Body of pancreas (tissue), 4 donors: ENCODE results near the gene THEMIS.

Experiments
- CTCF ChIP-seq, 7 experiments: fragments of 450-650 bp in 4 of 7; fragments of 200-600 bp in 3 of 7; sonication (generic) in 3 of 7; IDR thresholded peaks; one replicate each; pipeline ENCODE4 v1.5.1; 2016 to 2019; ENCODE audit warnings: antibody characterized with exemption in 7 of 7
- POLR2A ChIP-seq, 3 donors: fragments of 450-650 bp; IDR thresholded peaks; one replicate each; pipeline ENCODE4 v1.6.1; 2016; ENCODE audit warnings: antibody characterized with exemption in 3 of 3, mild to moderate bottlenecking in 2 of 3

- TF ChIP-seq CTCF (IDR thresholded peaks at IDR 0.05), result no peak
- no peak for TF ChIP-seq POLR2A (IDR thresholded peaks at IDR 0.05)
These were observed 58.3 kb downstream of the THEMIS start for GRCh38 chr6:127842562-127842961.
